ENCODE measurements around the gene RAMP3. TPM values are rescaled to one million over a fixed set of nuclear protein-coding genes. Genes with fewer than 3 reads are reported as not detected.
"Not testable (repeated sequence)": the region's sequence is repeated elsewhere in the genome, so short reads cannot be mapped to it uniquely, and the experiment has no call there.

Gene RAMP3
- total RNA-seq, 1 experiment from 2014 or later = not detected

GRCh38 chr7:45151967-45152366 lies 5.6 kb upstream of the RAMP3 start:
- DNase-seq (ENCODE audit: low spot score) = no peak

GRCh38 chr7:45153233-45153632 lies 4.4 kb upstream of the RAMP3 start:
- intact Hi-C loops (cut with micrococcal nuclease; ENCODE audit: unreplicated experiment) = no loop called here
- Histone ChIP-seq H3K4me3 (ENCODE audit: low read depth, low read length, poor library complexity, severe bottlenecking) (no peak overlapping the region), H3K27me3 (replicated peaks; ENCODE audit: insufficient read depth, low read depth, low read length, poor library complexity) (peaks cover 20% of the 10 kb centered on the region), H3K4me1 (ENCODE audit: insufficient read depth, low read length, poor library complexity, severe bottlenecking) (no peaks in the 10 kb centered on the region), H3K9me3 (ENCODE audit: low read depth, low read length, poor library complexity, severe bottlenecking) (no peaks in the 10 kb centered on the region), H3K27ac (ENCODE audit: low read depth, low read length, poor library complexity, severe bottlenecking) (no peak overlapping the region), H3K36me3 (ENCODE audit: insufficient read depth, low read length, poor library complexity, severe bottlenecking) (no peaks in the 10 kb centered on the region)
- POLR2A ChIA-PET (ENCODE audit: low non-redundant PET) = no interaction called here
- TF ChIP-seq CTCF (conservative IDR thresholded peaks at IDR 0.05; ENCODE audit: low read depth, low read length) = no peak
- TF ChIP-seq EZH2 (IDR thresholded peaks at IDR 0.05; ENCODE audit: borderline replicate concordance, low read depth, low read length, poor library complexity, severe bottlenecking) = no peak
- no TSS peak for BruUV-seq (replicated peaks)
- no peak for DNase-seq (ENCODE audit: low spot score)
- CTCF ChIA-PET = no interaction called here

More at GRCh38 chr7:45151967-45152366, 5.6 kb upstream of the RAMP3 start:
- no peaks in the 10 kb centered on the region for H3K4me1 ChIP-seq (ENCODE audit: insufficient read depth, low read length, poor library complexity, severe bottlenecking)
- H3K4me3 ChIP-seq (ENCODE audit: low read depth, low read length, poor library complexity, severe bottlenecking) = no peak overlapping the region
- TF ChIP-seq EZH2 (IDR thresholded peaks at IDR 0.05; ENCODE audit: borderline replicate concordance, low read depth, low read length, poor library complexity, severe bottlenecking) (no peak), CTCF (conservative IDR thresholded peaks at IDR 0.05; ENCODE audit: low read depth, low read length) (no peak)
- intact Hi-C loops (cut with micrococcal nuclease; ENCODE audit: unreplicated experiment) = no loop called here
- CTCF ChIA-PET = interaction anchor here (0.6 kb wide), 1 partner anchor 717 kb away, joined by 4 read pairs; no protein-coding TSS in a partner anchor
- POLR2A ChIA-PET (ENCODE audit: low non-redundant PET) = no interaction called here
- H3K9me3 ChIP-seq (ENCODE audit: low read depth, low read length, poor library complexity, severe bottlenecking) = no peaks in the 10 kb centered on the region
- BruUV-seq (replicated peaks) = no TSS peak
- H3K27ac ChIP-seq (ENCODE audit: low read depth, low read length, poor library complexity, severe bottlenecking) = no peak overlapping the region
- peaks cover 7% of the 10 kb centered on the region for H3K27me3 ChIP-seq (replicated peaks; ENCODE audit: insufficient read depth, low read depth, low read length, poor library complexity)
- no peaks in the 10 kb centered on the region for H3K36me3 ChIP-seq (ENCODE audit: insufficient read depth, low read length, poor library complexity, severe bottlenecking)

GRCh38 chr7:45153861-45154260 lies 3.7 kb upstream of the RAMP3 start:
- H3K27ac ChIP-seq (ENCODE audit: low read depth, low read length, poor library complexity, severe bottlenecking); H3K4me1 ChIP-seq (ENCODE audit: insufficient read depth, low read length, poor library complexity, severe bottlenecking); DNase-seq (ENCODE audit: low spot score); H3K36me3 ChIP-seq (ENCODE audit: insufficient read depth, low read length, poor library complexity, severe bottlenecking); H3K9me3 ChIP-seq (ENCODE audit: low read depth, low read length, poor library complexity, severe bottlenecking); BruUV-seq (replicated peaks); H3K4me3 ChIP-seq (ENCODE audit: low read depth, low read length, poor library complexity, severe bottlenecking): not testable (repeated sequence)
- intact Hi-C loops (cut with micrococcal nuclease; ENCODE audit: unreplicated experiment) = loop anchor here (1.0 to 2.0 kb wide), 2 partner anchors 106 to 701 kb away; no protein-coding TSS in a partner anchor
- ChIA-PET CTCF (interaction anchor here (0.6 to 0.9 kb wide), 2 partner anchors 107 to 493 kb away, joined by 3 to 4 read pairs; no protein-coding TSS in a partner anchor), POLR2A (ENCODE audit: low non-redundant PET) (interaction anchor here (1.0 kb wide), 1 partner anchor 8 kb away, joined by 12 read pairs; no protein-coding TSS in a partner anchor)
- H3K27me3 ChIP-seq (replicated peaks; ENCODE audit: insufficient read depth, low read depth, low read length, poor library complexity) = peaks cover 26% of the 10 kb centered on the region

GRCh38 chr7:45155357-45155900 lies 2.2 kb upstream of the RAMP3 start:
- peaks cover 35% of the 10 kb centered on the region for H3K27me3 ChIP-seq (replicated peaks; ENCODE audit: insufficient read depth, low read depth, low read length, poor library complexity)
- H3K4me1 ChIP-seq (ENCODE audit: insufficient read depth, low read length, poor library complexity, severe bottlenecking) = no peaks in the 10 kb centered on the region
- no TSS peak for BruUV-seq (replicated peaks)
- ChIA-PET CTCF (no interaction called here), POLR2A (ENCODE audit: low non-redundant PET) (no interaction called here)
- no peak overlapping the region for H3K27ac ChIP-seq (ENCODE audit: low read depth, low read length, poor library complexity, severe bottlenecking)
- intact Hi-C loops (cut with micrococcal nuclease; ENCODE audit: unreplicated experiment) = loop anchor here (2.0 kb wide), 1 partner anchor 699 kb away; no protein-coding TSS in a partner anchor
- TF ChIP-seq EZH2 (IDR thresholded peaks at IDR 0.05; ENCODE audit: borderline replicate concordance, low read depth, low read length, poor library complexity, severe bottlenecking) = no peak
- TF ChIP-seq CTCF (conservative IDR thresholded peaks at IDR 0.05; ENCODE audit: low read depth, low read length) = no peak
- no peak overlapping the region for H3K4me3 ChIP-seq (ENCODE audit: low read depth, low read length, poor library complexity, severe bottlenecking)
- DNase-seq (ENCODE audit: low spot score) = no peak
- no peaks in the 10 kb centered on the region for H3K9me3 ChIP-seq (ENCODE audit: low read depth, low read length, poor library complexity, severe bottlenecking)
- H3K36me3 ChIP-seq (ENCODE audit: insufficient read depth, low read length, poor library complexity, severe bottlenecking) = no peaks in the 10 kb centered on the region
